Stimulated activated CD8-positive, alpha-beta memory T cell treated with anti-CD3 and anti-CD28 coated beads, Interleukin-7, amount 100 ng/mL, for 4 hours (primary cell): ENCODE data around the gene HOXA10.

ENCODE experiments used
- DNase-seq, 2 donors: peaks; one replicate each; pipeline ENCODE4 v3.0.0-alpha.2; 2020; ENCODE audit warnings: low read depth in 2 of 2

HOXA10 gene

GRCh38 chr7:27180431-27181420 lies 6.6 kb upstream of the HOXA10 start:
- no peak for DNase-seq

DNA sequence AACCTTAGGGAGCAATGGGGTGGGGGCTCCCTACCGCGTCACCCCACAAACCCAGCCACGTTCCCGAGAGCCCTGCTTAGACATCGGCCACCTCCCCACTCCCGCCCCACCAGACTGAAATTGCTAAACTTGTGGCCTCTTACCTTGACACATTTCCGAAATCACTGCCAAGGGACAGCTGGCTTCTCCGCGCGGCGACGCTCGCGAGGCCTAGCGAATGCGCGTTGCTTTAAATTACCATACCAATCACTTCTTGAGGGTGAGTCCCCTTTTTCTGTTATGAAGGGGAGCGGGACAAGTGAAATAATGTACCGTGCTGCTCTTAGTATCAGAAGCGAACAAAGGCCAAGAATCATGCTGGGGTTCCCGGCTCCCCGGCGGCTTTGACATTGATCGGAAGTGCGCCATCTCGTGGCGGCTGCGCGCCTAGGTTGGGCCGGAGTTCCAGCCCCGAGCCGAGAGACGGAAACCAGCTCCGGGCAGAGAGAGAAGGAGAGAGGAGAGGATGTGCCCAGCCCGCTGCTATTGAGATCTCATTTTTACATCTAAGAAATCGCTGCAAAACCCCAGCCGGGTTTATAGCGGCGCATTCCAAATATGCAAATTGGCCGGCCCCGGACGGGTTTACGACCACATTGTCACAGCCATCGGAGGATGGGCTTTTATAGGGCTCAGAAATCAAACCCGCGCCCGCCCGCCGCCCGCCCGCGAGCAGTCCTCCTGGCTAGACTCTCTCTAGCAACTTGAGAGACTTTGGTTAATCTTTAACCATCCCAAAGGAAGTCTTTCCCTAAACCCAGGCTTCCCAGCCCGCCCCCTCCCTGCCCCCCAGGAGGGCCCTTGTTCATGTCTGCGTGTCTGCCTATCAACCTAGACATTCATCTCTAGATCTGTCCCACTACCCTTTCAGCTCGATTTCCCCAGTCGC lies 5.6 kb upstream of the HOXA10 start:
- DNase-seq = peak in 1 of 2 donors; percentile 41

DNA sequence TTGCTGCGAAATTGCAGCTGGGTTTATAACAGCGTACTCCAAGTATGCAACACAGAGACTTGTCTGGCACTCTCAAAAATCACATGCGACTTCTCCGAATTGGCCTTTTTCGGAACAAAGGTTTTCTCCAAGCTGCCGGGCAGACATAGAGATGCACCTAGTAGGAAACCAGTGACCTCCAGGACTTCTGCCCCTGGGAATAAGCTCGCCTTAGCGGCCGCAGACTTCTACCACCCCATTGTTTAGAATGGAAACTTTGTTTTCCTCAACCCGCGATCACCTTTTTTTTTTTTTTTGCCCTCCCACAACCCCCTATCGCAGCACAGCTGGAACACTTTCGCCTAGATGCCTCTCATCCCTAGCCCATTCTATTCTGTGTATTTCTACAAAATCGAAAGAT lies 4.9 kb upstream of the HOXA10 start:
- no peak for DNase-seq

DNA sequence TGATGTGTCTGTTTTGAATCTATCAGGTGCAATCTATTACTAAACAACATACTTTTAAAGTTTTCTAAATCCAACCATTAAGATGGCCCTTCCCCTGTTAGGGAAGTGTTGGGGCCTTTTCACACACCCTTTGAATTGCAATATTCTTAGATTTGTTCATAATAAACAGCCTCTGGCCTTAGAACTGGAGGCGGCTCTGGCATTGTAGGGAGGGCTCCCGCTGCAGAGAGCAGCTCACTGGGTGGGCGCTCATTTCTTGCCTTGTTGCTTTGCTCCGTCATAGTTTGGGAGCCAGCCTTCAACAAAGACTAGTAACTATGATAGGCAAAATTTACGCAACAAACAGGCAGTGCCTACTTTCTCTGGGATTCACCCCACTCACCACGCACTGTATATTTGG lies 4.2 kb upstream of the HOXA10 start:
- no peak for DNase-seq

GRCh38 chr7:27177795-27178320 lies 3.7 kb upstream of the HOXA10 start:
- no peak for DNase-seq

- no peak for DNase-seq
Measured at GRCh38 chr7:27176962-27177794, 3.1 kb upstream of the HOXA10 start.

GRCh38 chr7:27176524-27176845 lies 2.4 kb upstream of the HOXA10 start:
- no peak for DNase-seq

DNA sequence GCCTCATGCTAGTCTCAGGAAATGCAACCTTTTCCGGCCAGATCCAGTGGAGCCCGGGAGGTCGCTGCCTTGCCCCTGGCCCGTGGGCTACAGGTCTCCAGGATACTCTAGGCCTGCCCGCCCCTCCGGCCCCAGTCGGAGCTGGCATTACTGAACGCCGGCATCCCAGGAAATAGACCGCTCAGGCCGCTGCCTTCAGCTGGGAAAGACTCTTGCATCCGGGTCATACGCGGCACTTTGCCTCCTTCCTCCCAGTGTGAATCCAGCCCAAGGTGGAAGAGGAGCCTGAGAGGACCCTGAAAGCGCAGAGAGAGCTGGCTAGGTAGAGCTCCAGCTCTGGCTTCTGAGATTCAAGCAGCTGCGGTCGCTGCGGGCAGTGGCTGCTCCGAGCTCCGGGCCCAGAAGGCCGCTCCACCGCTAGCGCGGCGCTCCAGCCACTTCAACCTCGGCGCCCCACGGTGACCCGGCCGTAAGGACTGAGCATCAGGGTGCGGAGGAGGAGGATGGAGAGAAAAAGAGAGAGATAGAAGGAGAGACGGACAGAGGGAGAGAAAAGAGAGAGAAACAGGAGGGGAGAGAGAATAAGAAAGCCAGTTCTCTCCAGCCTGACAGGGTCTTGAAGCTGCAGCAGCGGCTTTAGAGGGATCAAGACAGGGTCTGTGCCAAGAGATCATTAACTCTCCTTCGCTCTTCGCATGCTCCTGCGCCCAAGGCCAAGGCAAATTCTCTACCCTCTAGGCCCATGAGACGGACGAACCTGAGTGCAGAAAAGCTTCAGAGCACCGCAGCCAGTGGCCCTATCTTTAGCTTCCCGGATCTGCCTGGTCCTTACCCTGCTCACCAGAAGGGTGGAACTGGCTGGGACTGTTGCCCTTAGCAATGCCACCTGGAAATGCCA lies 1.8 kb upstream of the HOXA10 start:
- DNase-seq = no peak

DNA sequence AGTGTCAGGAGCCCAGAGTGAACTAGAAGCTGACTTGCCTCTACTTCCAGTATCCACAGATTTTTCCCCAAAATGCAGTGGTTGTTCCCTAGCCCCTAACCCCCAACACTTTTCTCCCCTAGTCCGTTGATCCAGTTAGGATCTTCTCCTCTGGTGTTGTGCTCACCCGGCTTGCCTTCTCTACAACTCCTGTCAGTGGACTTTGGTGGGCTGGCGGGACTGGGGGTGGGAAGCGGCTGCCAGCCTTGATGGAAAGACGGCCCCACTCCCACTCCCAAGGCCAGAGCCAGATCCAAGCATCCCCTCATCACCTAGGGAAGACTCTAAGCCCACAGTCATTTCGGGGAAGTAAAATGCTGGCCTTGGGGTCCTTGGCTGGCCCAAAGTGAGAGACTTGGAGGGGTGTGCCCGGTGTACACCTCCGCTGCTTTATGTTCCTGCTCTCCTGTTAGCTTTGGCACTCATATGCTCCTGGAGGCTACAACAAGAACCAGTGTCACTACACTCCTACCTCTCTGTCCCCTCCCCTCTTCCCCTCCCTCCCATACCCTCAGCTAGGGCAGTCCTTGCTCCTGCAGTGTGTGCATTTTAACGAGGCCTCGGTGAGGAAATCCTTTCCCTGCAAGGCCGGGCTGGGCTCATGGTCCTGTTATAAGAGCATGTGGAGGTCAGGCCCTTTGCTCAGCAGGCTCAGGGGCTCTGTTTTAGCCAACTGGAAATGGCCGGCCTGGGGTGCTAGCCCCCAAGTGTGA lies 930 bp upstream of the HOXA10 start:
- no peak for DNase-seq

DNA sequence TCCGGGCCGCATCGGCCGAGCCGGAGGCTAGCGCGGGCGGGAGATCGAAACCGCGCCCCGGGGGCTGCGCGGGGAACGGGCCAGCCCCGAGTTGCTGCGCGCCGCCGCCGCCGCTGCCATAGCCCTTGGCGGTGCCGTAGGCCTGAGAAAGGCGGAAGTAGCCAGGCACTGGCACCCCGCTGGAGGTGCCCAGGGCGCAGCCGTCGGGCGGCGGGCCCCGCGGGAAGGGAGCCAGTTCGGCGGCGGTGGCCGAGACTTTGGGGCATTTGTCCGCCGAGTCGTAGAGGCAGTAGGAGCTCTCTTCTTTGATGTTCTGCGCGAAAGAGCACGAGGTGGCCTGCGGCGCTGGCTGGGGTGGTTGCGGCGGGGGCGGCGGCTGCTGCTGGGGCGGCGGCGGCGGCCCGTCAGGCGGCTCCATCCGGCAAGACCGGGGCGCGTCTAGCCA lies 587 bp downstream of the HOXA10 start:
- DNase-seq = peak in 1 of 2 donors; percentile 33

DNA sequence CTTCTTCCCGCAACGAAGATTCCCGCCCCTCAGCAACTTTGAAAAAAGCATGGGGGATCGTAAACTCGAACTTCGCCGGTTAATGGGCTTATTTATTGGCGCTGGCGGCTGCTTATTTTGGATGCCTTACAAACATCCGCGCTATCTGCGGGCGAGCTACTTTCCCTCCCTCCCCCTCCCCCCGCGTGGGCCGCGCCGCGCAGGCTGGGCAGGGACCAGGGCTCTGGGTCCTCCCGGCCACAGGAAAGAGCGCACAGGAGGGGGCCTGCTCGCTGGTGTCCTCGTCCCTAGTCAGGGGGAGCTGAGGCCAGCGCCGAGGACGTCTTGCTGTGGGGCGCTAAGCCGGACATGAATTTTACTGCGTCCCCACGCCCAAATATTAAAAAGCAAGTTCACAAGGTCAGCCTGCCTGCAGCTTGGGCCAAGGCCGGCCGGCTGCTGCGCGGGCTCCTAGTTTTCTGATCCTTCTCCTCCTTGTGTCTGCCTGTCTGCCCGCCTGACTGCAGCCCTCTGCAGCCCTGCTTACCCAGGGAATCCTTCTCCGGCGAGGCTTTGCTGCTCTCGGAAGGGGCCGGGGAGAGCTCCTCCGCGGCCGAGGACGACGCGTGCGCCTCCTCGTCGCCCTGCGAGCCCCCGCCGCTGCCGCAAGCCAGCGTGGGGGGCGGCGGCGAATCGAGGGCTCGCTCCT lies 1.2 kb downstream of the HOXA10 start:
- no peak for DNase-seq

DNA sequence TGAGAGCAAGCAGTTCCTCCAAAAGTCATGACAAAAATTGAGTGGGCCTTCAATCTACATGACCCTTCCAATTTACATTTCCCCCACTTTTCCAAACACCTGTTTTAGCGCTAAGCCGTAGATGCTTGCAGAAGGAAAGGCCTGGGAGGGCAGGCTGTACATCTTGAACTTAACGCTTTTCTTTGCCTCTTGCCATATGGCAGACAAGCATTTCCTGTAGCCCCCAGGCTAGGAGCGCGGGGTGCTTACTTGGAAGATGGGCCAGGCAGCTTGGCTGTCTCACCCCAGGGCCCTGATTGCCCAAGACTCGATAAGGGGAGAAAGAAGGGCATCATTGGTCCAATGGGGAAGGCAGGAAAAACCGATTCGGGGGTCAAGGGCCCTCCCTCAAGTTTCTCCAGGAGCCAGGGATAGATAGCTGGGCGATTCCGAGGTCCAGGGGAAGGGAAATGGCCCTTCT lies 1.8 kb downstream of the HOXA10 start:
- no peak for DNase-seq

DNA sequence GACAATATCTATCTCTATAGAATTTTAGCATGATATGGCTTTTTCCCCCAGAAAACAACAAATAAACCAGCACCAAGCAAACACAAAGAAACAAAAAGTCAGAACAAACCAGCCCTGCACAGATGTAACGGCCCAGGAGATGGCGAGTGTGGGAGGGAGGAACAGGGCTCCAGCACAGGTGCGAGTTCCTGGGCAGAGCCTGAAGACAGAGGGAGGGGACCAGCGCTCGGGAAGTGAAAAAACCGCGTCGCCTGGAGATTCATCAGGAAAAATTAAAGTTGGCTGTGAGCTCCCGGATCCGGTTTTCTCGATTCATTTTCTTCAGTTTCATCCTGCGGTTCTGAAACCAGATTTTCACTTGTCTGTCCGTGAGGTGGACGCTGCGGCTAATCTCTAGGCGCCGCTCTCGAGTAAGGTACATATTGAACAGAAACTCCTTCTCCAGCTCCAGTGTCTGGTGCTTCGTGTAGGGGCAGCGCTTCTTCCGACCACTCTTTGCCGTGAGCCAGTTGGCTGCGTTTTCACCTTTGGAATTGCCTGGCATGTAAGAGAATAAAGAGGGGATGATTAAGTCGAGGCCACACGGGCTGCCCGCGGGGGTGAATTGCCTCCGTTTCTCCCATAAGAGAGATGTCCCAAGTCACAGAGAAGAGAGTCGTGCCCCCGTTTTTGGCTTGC lies 2.3 kb downstream of the HOXA10 start:
- DNase-seq = no peak

- no peak for DNase-seq
Measured at GRCh38 chr7:27171325-27171636, 2.8 kb downstream of the HOXA10 start.

GRCh38 chr7:27170426-27171324 lies 3.4 kb downstream of the HOXA10 start:
- no peak for DNase-seq

GRCh38 chr7:27169658-27170425 lies 4.3 kb downstream of the HOXA10 start:
- no peak for DNase-seq
